GM21381 (cell line): ENCODE results near the gene ZNF350.
"Not testable (repeated sequence)": the region's sequence is repeated elsewhere in the genome, so short reads cannot be mapped to it uniquely, and the experiment has no call there.

ENCODE experiments used
- ATAC-seq: cut with Tn5 transposase; IDR thresholded peaks from one replicate; pipeline ENCODE4 v1.9.1; 2021; ENCODE audit warnings: mild to moderate bottlenecking, moderate library complexity; ENCODE audit not compliant: unreplicated experiment

The ZNF350 gene

GRCh38 chr19:51986309-51987291 lies at the start of gene ZNF350:
Gene ZNF350 (minus strand): TSS chr19:51986840. CDS start chr19:51974360, 12,480 bp downstream.
- peak; percentile 90 for ATAC-seq

GRCh38 chr19:52034051-52034728 lies 47.5 kb upstream of the ZNF350 start:
- ATAC-seq = no peak

- ATAC-seq = peak; percentile 21
Observed at GRCh38 chr19:52028780-52029123, 42.1 kb upstream of the ZNF350 start.

- peak; percentile 92 for ATAC-seq
Observed at GRCh38 chr19:52028027-52028779, 41.6 kb upstream of the ZNF350 start, which contains the start of gene ZNF614. Gene ZNF614 (minus strand): TSS chr19:52028379. CDS start chr19:52025745, 2,634 bp downstream.

- ATAC-seq = not testable (repeated sequence)
Observed at GRCh38 chr19:52026255-52026990, 39.8 kb upstream of the ZNF350 start.

GRCh38 chr19:52024478-52024877 lies 37.8 kb upstream of the ZNF350 start:
- not testable (repeated sequence) for ATAC-seq

GRCh38 chr19:52022193-52022592 lies 35.6 kb upstream of the ZNF350 start:
- ATAC-seq = no peak

GRCh38 chr19:52020506-52020905 lies 33.9 kb upstream of the ZNF350 start:
- ATAC-seq = no peak

- ATAC-seq = no peak
Observed at GRCh38 chr19:52010674-52011073, 24.0 kb upstream of the ZNF350 start.

GRCh38 chr19:52007806-52008557 lies 21.3 kb upstream of the ZNF350 start, which contains the start of gene ZNF615:
Gene ZNF615 (minus strand): TSS chr19:52008211. CDS start chr19:52003711, 4,500 bp downstream.
- peak; percentile 91 for ATAC-seq

- no peak for ATAC-seq
Observed at GRCh38 chr19:52007451-52007805, 20.8 kb upstream of the ZNF350 start.

- no peak for ATAC-seq
Observed at GRCh38 chr19:51994048-51994644, 7.5 kb upstream of the ZNF350 start.

- no peak for ATAC-seq
Observed at GRCh38 chr19:51993422-51993821, 6.8 kb upstream of the ZNF350 start.

GRCh38 chr19:51983361-51983760 lies 3.3 kb downstream of the ZNF350 start:
- ATAC-seq = no peak

- ATAC-seq = not testable (repeated sequence)
Observed at GRCh38 chr19:51980926-51981325, 5.7 kb downstream of the ZNF350 start.

- ATAC-seq = no peak
Observed at GRCh38 chr19:51980116-51980736, 6.4 kb downstream of the ZNF350 start.

GRCh38 chr19:51978882-51979281 lies 7.8 kb downstream of the ZNF350 start:
- ATAC-seq = no peak

GRCh38 chr19:51977346-51977745 lies 9.3 kb downstream of the ZNF350 start:
- no peak for ATAC-seq

- no peak for ATAC-seq
Observed at GRCh38 chr19:51976852-51977251, 9.8 kb downstream of the ZNF350 start.
